ENCODE measurements around the gene EFNA3. TPM values are rescaled to one million over a fixed set of nuclear protein-coding genes. Genes with fewer than 3 reads are reported as not detected.
A peak's percentile ranks its signal among the peaks of the same experiment; 100 is the strongest.

EFNA3 gene
- total and polyA plus RNA-seq, 9 of the 15 experiments (the other 6 are each of a cell fraction or from before 2014, with no cell fraction given) = 0.59 to 7.9 (median 4.7) TPM

- TF ChIP-seq CUX1 (CRISPR knock-in tag; IDR thresholded peaks at IDR 0.05) (no peak), LCOR (CRISPR knock-in tag; IDR thresholded peaks at IDR 0.05) (no peak), MBD2 (IDR thresholded peaks at IDR 0.05; ENCODE audit: borderline replicate concordance, low read depth) (no peak), GTF3C2 (IDR thresholded peaks at IDR 0.05; ENCODE audit: borderline replicate concordance, extremely low read depth, insufficient read length) (no peak), ZNF449 (CRISPR knock-in tag; IDR thresholded peaks at IDR 0.05) (no peak), NR3C1 (CRISPR knock-in tag; IDR thresholded peaks at IDR 0.05) (no peak), ZNF75A (CRISPR knock-in tag; IDR thresholded peaks at IDR 0.05) (no peak), ZNF511 (CRISPR knock-in tag; IDR thresholded peaks at IDR 0.05) (no peak), EGR1 (conservative IDR thresholded peaks at IDR 0.05) (peak; percentile 76), RFX7 (CRISPR knock-in tag; IDR thresholded peaks at IDR 0.05) (no peak), KLF6 (CRISPR knock-in tag; IDR thresholded peaks at IDR 0.05; ENCODE audit: borderline replicate concordance) (no peak), PBX2 (CRISPR knock-in tag; IDR thresholded peaks at IDR 0.05; ENCODE audit: low read depth) (no peak), PBX2 (tag; conservative IDR thresholded peaks at IDR 0.05; ENCODE audit: low read depth) (no peak), ZNF696 (CRISPR knock-in tag; conservative IDR thresholded peaks at IDR 0.05) (no peak), HDGF (IDR thresholded peaks at IDR 0.05) (peak; percentile 38; the same call in 1 of the 2 replicates)
Observed at GRCh38 chr1:155134880-155135414, 56.3 kb downstream of the EFNA3 start (continued).
